ENCODE measurements around the gene MTRF1L.

Gene MTRF1L

GRCh38 chr6:152959333-152959732 is 43.2 kb downstream of the MTRF1L start:
- DNase-seq (ENCODE audit: insufficient read length, low spot score) (no peak), FAIRE-seq (no peak)
- no peak for TF ChIP-seq CTCF (IDR thresholded peaks at IDR 0.05; ENCODE audit: insufficient read depth, missing control alignments)

GRCh38 chr6:152957796-152958195 is 44.7 kb downstream of the MTRF1L start:
- FAIRE-seq (no peak), DNase-seq (ENCODE audit: insufficient read length, low spot score) (no peak)
- no peak for TF ChIP-seq CTCF (IDR thresholded peaks at IDR 0.05; ENCODE audit: insufficient read depth, missing control alignments)

GRCh38 chr6:152954443-152954842 is 48.1 kb downstream of the MTRF1L start:
- DNase-seq (ENCODE audit: insufficient read length, low spot score) = no peak
- peak; percentile 14 for TF ChIP-seq CTCF (IDR thresholded peaks at IDR 0.05; ENCODE audit: insufficient read depth, missing control alignments)
- FAIRE-seq = no peak

GRCh38 chr6:152952866-152953509 is 49.5 kb downstream of the MTRF1L start:
- peak; percentile 72 for TF ChIP-seq CTCF (IDR thresholded peaks at IDR 0.05; ENCODE audit: insufficient read depth, missing control alignments)
- DNase-seq (ENCODE audit: insufficient read length, low spot score) (no peak), FAIRE-seq (no peak)

- no peak for TF ChIP-seq CTCF (IDR thresholded peaks at IDR 0.05; ENCODE audit: insufficient read depth, missing control alignments)
- DNase-seq (ENCODE audit: insufficient read length, low spot score) = no peak
- FAIRE-seq = no peak
These were observed 50.5 kb downstream of the MTRF1L start for GRCh38 chr6:152952045-152952444.

- no peak for TF ChIP-seq CTCF (IDR thresholded peaks at IDR 0.05; ENCODE audit: insufficient read depth, missing control alignments)
- no peak for FAIRE-seq
These were observed 52.3 kb downstream of the MTRF1L start for GRCh38 chr6:152950240-152950639.

GRCh38 chr6:152948150-152948768 is 54.2 kb downstream of the MTRF1L start:
- no peak for DNase-seq (ENCODE audit: insufficient read length, low spot score)
- FAIRE-seq = no peak
- peak; percentile 60 for TF ChIP-seq CTCF (IDR thresholded peaks at IDR 0.05; ENCODE audit: insufficient read depth, missing control alignments)

More at GRCh38 chr6:152950240-152950639, 52.3 kb downstream of the MTRF1L start:
- DNase-seq (ENCODE audit: insufficient read length, low spot score) = no peak
